Ovary (tissue), 9 donors: ENCODE results near the gene RNF6. TPM values are rescaled to one million over a fixed set of nuclear protein-coding genes. Genes with fewer than 3 reads are reported as not detected.

ENCODE experiments used
- DNase-seq, 5 donors: peaks; one replicate each; pipeline ENCODE4 v3.0.0-alpha.2; 2019 to 2020
- H3K27ac ChIP-seq, 2 donors: fragments of 200-600 bp; one replicate each; pipeline versions ENCODE4 v1.5.1 to v1.8.0; 2019 to 2022
- H3K27me3 ChIP-seq: fragments of 200-600 bp; one replicate; pipeline ENCODE4 v1.8.0; 2022
- H3K36me3 ChIP-seq: fragments of 200-600 bp; sonication (generic); one replicate; pipeline ENCODE4 v1.5.1; 2019
- H3K4me1 ChIP-seq: one replicate; pipeline ENCODE4 v1.8.1; 2013; ENCODE audit warnings: mild to moderate bottlenecking, moderate library complexity; ENCODE audit not compliant: insufficient read depth
- H3K4me3 ChIP-seq: fragments of 200-600 bp; sonication (generic); one replicate; pipeline ENCODE4 v1.5.1; 2017
- H3K9me3 ChIP-seq, 2 donors: fragments of 200-600 bp in 1 of 2; sonication (generic) in 1 of 2; one replicate each; pipeline versions ENCODE4 v1.5.1 to v1.8.1; 2013 to 2019; ENCODE audit warnings: mild to moderate bottlenecking in 1 of 2, moderate library complexity in 1 of 2
- EP300 ChIP-seq: sonication (generic); formaldehyde crosslinking; IDR thresholded peaks from one replicate; pipeline ENCODE4 v1.6.1; 2017; ENCODE audit warnings: antibody characterized with exemption
- POLR2A ChIP-seq: fragments of 450-650 bp; IDR thresholded peaks from one replicate; pipeline ENCODE4 v1.6.1; 2017; ENCODE audit warnings: antibody characterized with exemption, mild to moderate bottlenecking, moderate library complexity
- WGBS, 3 donors: extraction: QIAGEN DNeasy Blood & Tissue Kit in 1 of 3; methylation state at CpG; one replicate each; pipeline versions ENCODE4 v1.1.5 to v1.1.7; 2013 to 2017; 5-methylcytosine and 5-hydroxymethylcytosine counted together
- intact Hi-C, 4 donors: fragments of 100-400 bp; cut with DNase I; formaldehyde crosslinking; loops; one replicate each; pipeline versions ENCODE4 v1.11.0 to v1.15.1; 2022 to 2023
- polyA plus RNA-seq, 2 donors: library from polyadenylated mRNA; stranded (reverse); fragments of 200-250 nt in 1 of 2; fragments of 350-450 nt in 1 of 2; fragmentation: Illumina TruSeq in 1 of 2; extraction: RNeasy Lipid Tissue Mini Kit (QIAGEN cat#74804) in 1 of 2; gene quantifications; one replicate each; pipeline ENCODE4 v1.2.3, GENCODE V29; 2013 to 2014
- total RNA-seq, 7 donors: library from RNA; depleted of rRNA in 2 of 7; stranded (reverse); fragments of >200 nt in 2 of 7; fragmentation: NEBNext Ultra II Directional in 3 of 7; extraction: Animal tissue kit (Norgen Biotek cat#: 25700) in 3 of 7; gene quantifications; one replicate each; pipeline versions ENCODE4 v1.1.0 to v1.2.4, GENCODE V29; 2016 to 2023
- TF ChIP-seq, protein P1 (sequence below), 3 donors: fragments of 450-650 bp in 2 of 3; fragments of 200-600 bp in 1 of 3; IDR thresholded peaks; one replicate each; pipeline versions ENCODE4 v1.5.1 to v1.8.0; 2016 to 2022; ENCODE audit warnings: antibody characterized with exemption in 3 of 3, mild to moderate bottlenecking in 1 of 3
- donor health status: DM: no; HTN: no; CAD: no; lungs with moderate emphysema.
- donor health status: DM: no; HTN: no; CAD: no.
- donor health status: Bipolar disorder and iron deficiency.
- donor health status: DM: yes; HTN: yes; CAD: no.
- donor health status: DM: no; HTN: no; CAD: no.
- donor health status: DM: yes; HTN: yes; CAD: no.

The RNF6 gene
- total and polyA plus RNA-seq, 9 donors, result 10.7 to 26.2 (median 16.4) TPM

GRCh38 chr13:26259634-26260033 is 37.5 kb upstream of the RNF6 start:
- WGBS, 3 donors, result 85 to 92% (median 90%) methylated on average over 3 of the region's 3 CpGs
- TF ChIP-seq, protein P1, sequence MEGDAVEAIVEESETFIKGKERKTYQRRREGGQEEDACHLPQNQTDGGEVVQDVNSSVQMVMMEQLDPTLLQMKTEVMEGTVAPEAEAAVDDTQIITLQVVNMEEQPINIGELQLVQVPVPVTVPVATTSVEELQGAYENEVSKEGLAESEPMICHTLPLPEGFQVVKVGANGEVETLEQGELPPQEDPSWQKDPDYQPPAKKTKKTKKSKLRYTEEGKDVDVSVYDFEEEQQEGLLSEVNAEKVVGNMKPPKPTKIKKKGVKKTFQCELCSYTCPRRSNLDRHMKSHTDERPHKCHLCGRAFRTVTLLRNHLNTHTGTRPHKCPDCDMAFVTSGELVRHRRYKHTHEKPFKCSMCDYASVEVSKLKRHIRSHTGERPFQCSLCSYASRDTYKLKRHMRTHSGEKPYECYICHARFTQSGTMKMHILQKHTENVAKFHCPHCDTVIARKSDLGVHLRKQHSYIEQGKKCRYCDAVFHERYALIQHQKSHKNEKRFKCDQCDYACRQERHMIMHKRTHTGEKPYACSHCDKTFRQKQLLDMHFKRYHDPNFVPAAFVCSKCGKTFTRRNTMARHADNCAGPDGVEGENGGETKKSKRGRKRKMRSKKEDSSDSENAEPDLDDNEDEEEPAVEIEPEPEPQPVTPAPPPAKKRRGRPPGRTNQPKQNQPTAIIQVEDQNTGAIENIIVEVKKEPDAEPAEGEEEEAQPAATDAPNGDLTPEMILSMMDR (IDR thresholded peaks at IDR 0.05), result no peak
- no peak for DNase-seq
- no peaks in the 10 kb centered on the region for H3K4me1 ChIP-seq
- H3K36me3 ChIP-seq, result no peaks in the 10 kb centered on the region
- no peaks in the 10 kb centered on the region for H3K9me3 ChIP-seq
- no peak overlapping the region for H3K4me3 ChIP-seq
- H3K27me3 ChIP-seq, result no peaks in the 10 kb centered on the region
- intact Hi-C loops, result no loop called here
- no peak overlapping the region for H3K27ac ChIP-seq

DNA sequence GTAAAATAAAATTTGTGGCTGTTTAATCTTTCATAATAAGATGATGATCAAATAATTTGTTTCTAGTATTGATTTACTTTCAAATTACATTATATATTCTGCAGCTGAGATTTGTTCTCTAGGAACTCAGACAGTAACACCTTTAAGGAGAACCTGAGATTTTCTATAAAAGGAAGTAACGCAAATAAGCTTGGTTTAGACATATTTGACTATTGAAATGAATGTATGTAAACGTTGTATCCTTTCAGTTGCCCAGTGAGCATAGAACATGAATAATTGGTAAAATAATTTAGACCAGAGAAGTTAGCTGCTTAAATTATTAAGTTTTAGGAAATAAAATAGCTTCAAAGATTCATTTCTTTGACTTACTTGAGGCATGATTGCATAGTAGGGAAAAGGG is 34.9 kb upstream of the RNF6 start:
- Histone ChIP-seq H3K27me3 (no peaks in the 10 kb centered on the region), H3K36me3 (no peaks in the 10 kb centered on the region), H3K4me3 (no peak overlapping the region), H3K27ac (no peak overlapping the region), H3K4me1 (no peaks in the 10 kb centered on the region), H3K9me3 (no peaks in the 10 kb centered on the region)
- DNase-seq, result no peak
- TF ChIP-seq EP300 (no peak), POLR2A (no peak)
- TF ChIP-seq, protein P1 (IDR thresholded peaks at IDR 0.05), result no peak
- intact Hi-C loops, result no loop called here
- WGBS, 3 donors, result 63 to 79% (median 66%) methylated on average over 2 of the region's 2 CpGs

DNA sequence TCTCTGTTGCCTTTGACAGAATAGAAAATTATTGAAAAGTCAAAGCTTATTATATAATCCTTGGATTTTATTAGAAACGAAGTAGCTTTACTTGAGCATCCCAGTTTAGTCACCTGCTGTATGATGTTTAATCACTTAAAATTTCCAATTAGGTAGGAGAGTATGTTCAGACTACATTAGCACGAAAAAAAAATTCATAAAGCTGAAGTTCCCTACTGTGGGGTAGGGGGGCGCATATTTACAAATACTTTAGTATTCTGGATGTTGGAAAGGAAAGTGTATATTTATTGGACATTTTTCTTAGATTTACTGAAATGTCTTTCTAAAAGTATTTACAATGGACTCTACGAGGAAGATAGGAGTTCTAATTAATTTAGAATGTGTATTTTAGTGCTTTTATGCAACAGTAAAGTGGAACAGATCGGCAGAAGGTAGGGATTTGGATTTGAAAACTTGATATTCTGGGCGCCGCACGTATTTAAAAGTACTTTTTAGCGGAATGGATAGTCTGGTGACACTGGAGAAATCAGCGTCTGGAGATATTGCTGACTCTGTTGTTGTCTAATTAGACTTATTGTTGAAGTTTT is 33.7 kb upstream of the RNF6 start:
- 66 to 70% (median 69%) methylated on average over 10 of the region's 10 CpGs for WGBS, 3 donors
- H3K4me1 ChIP-seq, result no peaks in the 10 kb centered on the region
- no peaks in the 10 kb centered on the region for H3K9me3 ChIP-seq
- peak overlapping the region; percentile 96 for H3K4me3 ChIP-seq
- intact Hi-C loops, result no loop called here
- TF ChIP-seq POLR2A, result no peak
- TF ChIP-seq, protein P1 (IDR thresholded peaks at IDR 0.05), result no peak
- TF ChIP-seq EP300, result no peak
- H3K27ac ChIP-seq, result no peak overlapping the region
- no peak for DNase-seq
- no peaks in the 10 kb centered on the region for H3K36me3 ChIP-seq
- no peaks in the 10 kb centered on the region for H3K27me3 ChIP-seq

DNA sequence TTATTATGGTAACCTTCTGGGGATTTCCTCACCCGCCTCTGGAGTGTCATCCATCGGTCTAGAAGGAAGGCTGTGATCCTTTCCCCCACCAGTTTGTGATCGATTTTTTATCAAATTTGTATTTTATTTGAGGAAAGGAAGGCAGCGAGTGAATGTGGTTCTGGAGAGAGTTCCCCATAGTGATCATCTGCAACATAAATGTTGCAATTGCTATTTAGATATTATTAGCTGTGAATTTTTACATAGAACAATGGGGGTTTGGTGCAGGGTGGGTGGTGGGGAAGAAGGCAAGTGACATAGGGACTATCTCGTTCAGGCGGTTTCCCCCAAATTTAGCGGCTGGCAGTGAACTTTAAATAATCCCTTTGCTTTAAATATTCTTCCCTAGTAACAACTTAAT is 33.0 kb upstream of the RNF6 start:
- Histone ChIP-seq H3K4me3 (peak overlapping the region; percentile 96), H3K9me3 (no peaks in the 10 kb centered on the region), H3K27me3 (no peaks in the 10 kb centered on the region), H3K36me3 (no peaks in the 10 kb centered on the region), H3K4me1 (no peaks in the 10 kb centered on the region), H3K27ac (peak overlapping the region in 1 of 2 donors; percentile 92)
- intact Hi-C loops, result no loop called here
- TF ChIP-seq POLR2A, result no peak
- TF ChIP-seq, protein P1 (IDR thresholded peaks at IDR 0.05), result no peak
- no peak for TF ChIP-seq EP300
- WGBS, 3 donors, result 1 to 4% (median 2%) methylated on average over 7 of the region's 7 CpGs
- no peak for DNase-seq
